Endodermal cell (in vitro differentiated cells): ENCODE measurements around the gene ATP5F1A. TPM values are rescaled to one million over a fixed set of nuclear protein-coding genes. Genes with fewer than 3 reads are reported as not detected.

ENCODE experiments used
- DNase-seq: peaks from one replicate; pipeline ENCODE4 v3.0.0-alpha.2; 2017
- H3K27ac ChIP-seq: 2 replicates; pipeline ENCODE4 v1.5.1; 2013; ENCODE audit warnings: mild to moderate bottlenecking, low read depth, low read length, moderate library complexity
- H3K27me3 ChIP-seq: 2 replicates; pipeline ENCODE4 v1.6.1; 2013; ENCODE audit warnings: mild to moderate bottlenecking, low read length, moderate library complexity; ENCODE audit not compliant: insufficient read depth, control insufficient read depth, poor library complexity, severe bottlenecking
- H3K36me3 ChIP-seq: 2 replicates; pipeline ENCODE4 v1.7.0; 2013; ENCODE audit warnings: mild to moderate bottlenecking, low read length, moderate library complexity; ENCODE audit not compliant: control insufficient read depth, insufficient read depth
- H3K4me1 ChIP-seq: one replicate; pipeline ENCODE4 v1.7.0; 2013; ENCODE audit warnings: low read length; ENCODE audit not compliant: control insufficient read depth, insufficient read depth
- H3K4me3 ChIP-seq: 2 replicates; pipeline ENCODE4 v1.5.1; 2013; ENCODE audit warnings: mild to moderate bottlenecking, low read length, moderate library complexity
- H3K9ac ChIP-seq: 2 replicates; pipeline ENCODE4 v1.6.1; 2013; ENCODE audit warnings: mild to moderate bottlenecking, low read length, moderate library complexity; ENCODE audit not compliant: poor library complexity, severe bottlenecking; ENCODE audit errors: extremely low read depth
- H3K9me3 ChIP-seq: 2 replicates; pipeline ENCODE4 v1.6.1; 2013; ENCODE audit warnings: mild to moderate bottlenecking, low read length, moderate library complexity; ENCODE audit not compliant: control insufficient read depth
- H3K27ac Mint-ChIP-seq: 2 replicates; pipeline ENCODE4 v1.8.0; 2020; ENCODE audit warnings: mixed read lengths
- H3K27me3 Mint-ChIP-seq: 2 replicates; pipeline ENCODE4 v1.8.0; 2021; ENCODE audit warnings: mild to moderate bottlenecking, mixed read lengths; ENCODE audit not compliant: insufficient read depth
- H3K36me3 Mint-ChIP-seq: 2 replicates; pipeline ENCODE4 v1.8.0; 2020; ENCODE audit warnings: low read depth, mixed read lengths
- H3K4me1 Mint-ChIP-seq: 2 replicates; pipeline ENCODE4 v1.8.0; 2020; ENCODE audit warnings: mixed read lengths
- H3K4me3 Mint-ChIP-seq: 2 replicates; pipeline ENCODE4 v1.8.0; 2020; ENCODE audit warnings: mild to moderate bottlenecking, moderate library complexity, mixed read lengths
- H3K9me3 Mint-ChIP-seq: 2 replicates; pipeline ENCODE4 v1.8.0; 2020; ENCODE audit warnings: mild to moderate bottlenecking, mixed read lengths
- CTCF ChIP-seq: fragments of 200-600 bp; sonication (generic); conservative IDR thresholded peaks from 2 replicates; pipeline ENCODE4 v1.5.0; 2021; ENCODE audit warnings: antibody characterized with exemption, mild to moderate bottlenecking
- WGBS, 2 experiments: methylation state at CpG; one replicate each; pipeline versions ENCODE4 v1.1.5 to v1.1.7; 2013; ENCODE audit warnings: missing lambda C conversion rate in 2 of 2, mixed read lengths in 1 of 2; ENCODE audit not compliant: insufficient coverage in 1 of 2, insufficient read length in 1 of 2; 5-methylcytosine and 5-hydroxymethylcytosine counted together
- total RNA-seq, 2 donors: library from RNA; stranded (reverse); fragmentation: NEBNext Ultra II Directional in 1 of 2; extraction: Animal tissue kit (Norgen Biotek cat#: 25700) in 1 of 2; gene quantifications; 2 replicates in 1 of 2; 3 replicates in 1 of 2; pipeline ENCODE4 v1.2.1, GENCODE V29; 2021

Gene ATP5F1A
- total RNA-seq, 2 donors from 2014 or later, result 608 to 706 TPM

DNA sequence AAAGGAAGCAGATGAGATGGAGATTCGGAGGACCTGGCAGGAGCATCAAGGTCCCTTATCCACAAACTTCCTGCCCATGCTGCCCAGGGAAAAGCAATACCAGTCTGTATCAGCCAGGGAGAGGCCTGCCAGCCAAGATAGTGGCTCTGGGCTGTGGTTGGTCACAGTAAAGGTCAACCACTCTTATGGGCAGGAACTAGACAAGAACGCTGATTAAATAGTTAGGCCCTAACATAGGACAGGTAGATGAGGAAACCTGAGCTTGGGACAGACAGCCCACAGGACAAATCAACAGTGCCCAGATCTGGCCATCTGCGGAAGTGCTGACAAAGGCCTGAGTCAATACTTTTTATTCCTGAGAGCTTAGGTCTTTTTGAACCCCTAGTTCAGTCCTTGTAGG is 36.7 kb downstream of the ATP5F1A start:
- Histone ChIP-seq H3K9ac (no peak overlapping the region), H3K27ac (no peak overlapping the region), H3K27me3 (no peaks in the 10 kb centered on the region), H3K4me3 (no peak overlapping the region), H3K4me1 (no peaks in the 10 kb centered on the region), H3K36me3 (no peaks in the 10 kb centered on the region), H3K9me3 (no peaks in the 10 kb centered on the region)
- H3K36me3 Mint-ChIP-seq, result peaks cover 2% of the 10 kb centered on the region
- H3K4me1 Mint-ChIP-seq, result no peaks in the 10 kb centered on the region
- DNase-seq, result no peak
- 91 to 94% methylated on average over 2 to 3 of the region's 3 CpGs for WGBS, 2 experiments
- no peak for TF ChIP-seq CTCF
- no peak overlapping the region for H3K4me3 Mint-ChIP-seq
- H3K9me3 Mint-ChIP-seq, result no peaks in the 10 kb centered on the region
- no peak overlapping the region for H3K27ac Mint-ChIP-seq
- H3K27me3 Mint-ChIP-seq, result no peaks in the 10 kb centered on the region

DNA sequence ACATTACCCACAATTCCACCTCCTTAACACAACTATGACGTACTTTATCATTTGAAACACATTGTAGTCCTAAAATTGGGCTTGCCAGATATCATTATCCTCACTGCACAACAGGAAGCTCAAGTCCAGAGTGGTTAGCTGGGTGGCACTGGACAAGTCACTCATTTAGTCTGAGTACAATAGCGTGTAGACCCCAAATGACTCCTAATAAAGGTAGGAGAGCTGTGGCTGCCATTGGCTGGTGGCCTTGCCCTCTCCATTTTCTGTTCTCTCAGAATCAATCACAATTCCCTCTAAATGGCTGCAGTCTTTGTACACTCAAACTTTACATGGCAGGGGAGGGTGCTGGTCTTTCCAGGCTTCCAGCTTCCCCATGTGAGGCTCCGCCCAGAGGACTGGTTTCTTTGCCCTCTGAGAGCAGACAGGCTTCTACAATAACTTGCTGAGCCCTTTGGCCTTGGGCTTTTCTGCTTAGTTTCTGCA is 37.7 kb downstream of the ATP5F1A start:
- H3K9me3 ChIP-seq, result no peaks in the 10 kb centered on the region
- H3K9me3 Mint-ChIP-seq, result no peaks in the 10 kb centered on the region

DNA sequence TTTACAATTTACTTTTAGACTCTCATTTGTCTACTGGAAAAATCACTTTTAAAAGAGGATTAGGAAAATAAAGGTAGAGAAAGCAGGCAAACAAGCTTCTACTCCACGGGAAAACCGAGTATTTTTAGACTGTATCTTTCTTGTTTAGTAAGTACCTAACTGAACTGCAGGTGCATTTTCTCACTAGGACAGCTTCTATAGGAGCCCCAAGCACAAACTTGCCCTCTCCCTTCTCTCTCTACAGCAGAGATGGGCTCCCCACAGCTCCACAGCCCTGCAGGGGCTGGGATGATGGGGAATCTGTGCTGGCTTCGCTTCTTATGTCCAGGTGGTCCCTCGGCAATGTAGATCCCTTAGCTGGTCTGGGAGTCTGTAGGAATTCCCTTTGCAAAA is 42.3 kb downstream of the ATP5F1A start:
- no peak for TF ChIP-seq CTCF
- H3K36me3 ChIP-seq, result no peaks in the 10 kb centered on the region
- Mint-ChIP-seq H3K27ac (no peak overlapping the region), H3K4me1 (peaks cover 7% of the 10 kb centered on the region), H3K27me3 (peaks cover 2% of the 10 kb centered on the region), H3K36me3 (no peaks in the 10 kb centered on the region), H3K9me3 (no peaks in the 10 kb centered on the region), H3K4me3 (no peak overlapping the region)
- H3K27me3 ChIP-seq, result no peaks in the 10 kb centered on the region
- no peak overlapping the region for H3K27ac ChIP-seq
- no peak overlapping the region for H3K4me3 ChIP-seq
- no peak overlapping the region for H3K9ac ChIP-seq
- no peaks in the 10 kb centered on the region for H3K4me1 ChIP-seq
- H3K9me3 ChIP-seq, result no peaks in the 10 kb centered on the region
- 84 to 95% methylated on average over 3 to 4 of the region's 4 CpGs for WGBS, 2 experiments
- no peak for DNase-seq

More for the DNA sequence above, 37.7 kb downstream of the ATP5F1A start:
- Mint-ChIP-seq H3K36me3 (no peaks in the 10 kb centered on the region), H3K4me3 (no peak overlapping the region), H3K27me3 (no peaks in the 10 kb centered on the region), H3K27ac (no peak overlapping the region), H3K4me1 (no peaks in the 10 kb centered on the region)
- no peaks in the 10 kb centered on the region for H3K36me3 ChIP-seq
- DNase-seq, result no peak
- no peak overlapping the region for H3K4me3 ChIP-seq
- no peak overlapping the region for H3K9ac ChIP-seq
- no peaks in the 10 kb centered on the region for H3K4me1 ChIP-seq
- 93 to 100% methylated on average over 2 to 3 of the region's 3 CpGs for WGBS, 2 experiments
- H3K27ac ChIP-seq, result no peak overlapping the region
- no peak for TF ChIP-seq CTCF
- no peaks in the 10 kb centered on the region for H3K27me3 ChIP-seq
